Measurements from ENCODE around the gene PRKN.

Gene PRKN

DNA sequence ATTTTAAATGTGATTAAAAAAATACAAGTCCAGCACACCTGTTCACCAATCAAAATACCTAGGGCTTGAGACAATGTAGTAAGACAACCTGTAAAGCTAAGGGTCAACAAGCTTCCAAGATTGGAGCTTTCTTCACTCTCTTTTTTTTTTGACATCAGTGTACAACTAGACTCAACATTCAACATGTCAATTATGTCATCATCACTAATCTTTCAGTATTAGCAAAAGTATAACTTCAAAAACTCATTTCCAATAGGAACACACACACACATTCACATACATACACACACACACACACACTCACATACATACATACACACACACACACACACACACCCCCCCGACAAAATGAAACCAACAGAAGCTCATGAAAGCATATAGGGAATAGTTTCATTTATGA, 26.0 kb downstream of the PRKN start:
- TF ChIP-seq GATA2 (IDR thresholded peaks at IDR 0.05; ENCODE audit: low read depth, low read length) (no peak), GATA3 (IDR thresholded peaks at IDR 0.05; ENCODE audit: low read depth, low read length) (no peak)

- TF ChIP-seq GATA3 (IDR thresholded peaks at IDR 0.05; ENCODE audit: low read depth, low read length) (no peak), GATA2 (IDR thresholded peaks at IDR 0.05; ENCODE audit: low read depth, low read length) (no peak)
Measured at GRCh38 chr6:162700966-162701365, 26.6 kb downstream of the PRKN start.

GRCh38 chr6:162699961-162700360, 27.6 kb downstream of the PRKN start:
- TF ChIP-seq GATA2 (IDR thresholded peaks at IDR 0.05; ENCODE audit: low read depth, low read length) (no peak), GATA3 (IDR thresholded peaks at IDR 0.05; ENCODE audit: low read depth, low read length) (no peak)

- TF ChIP-seq GATA3 (IDR thresholded peaks at IDR 0.05; ENCODE audit: low read depth, low read length) = no peak
- TF ChIP-seq GATA2 (IDR thresholded peaks at IDR 0.05; ENCODE audit: low read depth, low read length) = no peak
Measured at GRCh38 chr6:162698440-162698839, 29.1 kb downstream of the PRKN start.

GRCh38 chr6:162697872-162698403, 29.6 kb downstream of the PRKN start:
- TF ChIP-seq GATA3 (IDR thresholded peaks at IDR 0.05; ENCODE audit: low read depth, low read length) (no peak), GATA2 (IDR thresholded peaks at IDR 0.05; ENCODE audit: low read depth, low read length) (no peak)

DNA sequence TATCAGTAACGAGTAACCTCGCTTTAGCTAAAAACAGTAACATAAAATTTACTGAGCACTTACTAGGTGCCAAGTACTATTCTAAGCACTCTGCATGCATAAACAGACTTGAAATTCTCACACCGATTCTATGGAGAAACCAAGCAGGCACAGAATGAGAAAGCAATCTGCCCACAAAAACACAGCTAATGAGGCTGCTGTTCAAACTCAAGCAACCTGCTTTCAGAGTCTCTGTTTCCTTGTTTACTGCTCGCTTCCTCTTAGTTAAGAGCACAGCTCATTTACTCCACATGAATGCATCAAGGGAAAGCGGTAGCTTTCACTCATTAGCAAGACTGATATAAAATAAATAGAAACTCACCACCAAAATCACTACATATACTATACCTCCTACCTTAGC, 37.4 kb downstream of the PRKN start:
- TF ChIP-seq GATA2 (IDR thresholded peaks at IDR 0.05; ENCODE audit: low read depth, low read length) = no peak
- no peak for TF ChIP-seq GATA3 (IDR thresholded peaks at IDR 0.05; ENCODE audit: low read depth, low read length)

GRCh38 chr6:162688751-162689345, 38.7 kb downstream of the PRKN start:
- TF ChIP-seq GATA2 (IDR thresholded peaks at IDR 0.05; ENCODE audit: low read depth, low read length) = no peak
- TF ChIP-seq GATA3 (IDR thresholded peaks at IDR 0.05; ENCODE audit: low read depth, low read length) = no peak

- no peak for TF ChIP-seq GATA2 (IDR thresholded peaks at IDR 0.05; ENCODE audit: low read depth, low read length)
- no peak for TF ChIP-seq GATA3 (IDR thresholded peaks at IDR 0.05; ENCODE audit: low read depth, low read length)
Measured at GRCh38 chr6:162685586-162685985, 42.0 kb downstream of the PRKN start.

DNA sequence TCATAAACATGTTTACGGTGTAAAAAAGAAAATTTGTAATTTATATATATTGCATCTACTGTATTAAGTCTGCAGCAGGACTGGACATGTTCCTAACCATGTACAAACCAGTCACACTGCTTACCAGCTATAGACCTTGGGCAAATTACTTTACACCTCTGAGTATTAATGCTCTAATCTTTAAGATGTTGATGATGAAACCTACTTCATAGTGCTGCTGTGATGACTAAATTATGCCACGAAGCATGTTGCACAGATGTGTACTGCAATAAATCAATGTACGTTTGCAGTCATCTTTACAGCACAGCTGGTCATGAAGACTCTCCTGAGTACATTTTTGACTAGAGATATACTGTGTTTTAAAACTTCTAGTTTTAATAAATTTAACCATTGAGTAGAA, 42.6 kb downstream of the PRKN start:
- TF ChIP-seq GATA2 (IDR thresholded peaks at IDR 0.05; ENCODE audit: low read depth, low read length) (no peak), GATA3 (IDR thresholded peaks at IDR 0.05; ENCODE audit: low read depth, low read length) (no peak)

DNA sequence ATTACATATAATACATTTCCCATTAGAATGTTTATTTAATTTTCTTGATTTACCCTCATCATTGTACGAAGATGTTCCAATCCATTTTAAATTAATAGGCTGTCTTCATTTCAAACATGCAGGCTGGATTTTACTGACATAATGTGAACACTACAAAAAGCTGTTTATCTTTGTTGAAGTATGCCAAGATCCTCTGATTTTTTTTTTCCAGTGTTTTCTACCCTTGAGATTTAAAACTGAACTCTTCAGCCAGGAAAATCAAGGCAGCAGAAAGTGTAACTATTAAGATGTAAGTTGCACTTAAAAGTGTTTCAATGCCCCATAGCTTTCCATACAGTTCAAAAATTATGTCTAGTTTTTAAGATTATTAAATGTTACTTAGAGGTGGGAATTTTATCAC, 43.5 kb downstream of the PRKN start:
- TF ChIP-seq GATA3 (IDR thresholded peaks at IDR 0.05; ENCODE audit: low read depth, low read length) = no peak
- no peak for TF ChIP-seq GATA2 (IDR thresholded peaks at IDR 0.05; ENCODE audit: low read depth, low read length)

GRCh38 chr6:162683135-162683534, 44.4 kb downstream of the PRKN start:
- TF ChIP-seq GATA2 (IDR thresholded peaks at IDR 0.05; ENCODE audit: low read depth, low read length) (no peak), GATA3 (IDR thresholded peaks at IDR 0.05; ENCODE audit: low read depth, low read length) (no peak)

- TF ChIP-seq GATA2 (IDR thresholded peaks at IDR 0.05; ENCODE audit: low read depth, low read length) (no peak), GATA3 (IDR thresholded peaks at IDR 0.05; ENCODE audit: low read depth, low read length) (no peak)
Measured at GRCh38 chr6:162681447-162681846, 46.1 kb downstream of the PRKN start.

- TF ChIP-seq GATA2 (IDR thresholded peaks at IDR 0.05; ENCODE audit: low read depth, low read length) (no peak), GATA3 (IDR thresholded peaks at IDR 0.05; ENCODE audit: low read depth, low read length) (no peak)
Measured at GRCh38 chr6:162680871-162681270, 46.7 kb downstream of the PRKN start.

DNA sequence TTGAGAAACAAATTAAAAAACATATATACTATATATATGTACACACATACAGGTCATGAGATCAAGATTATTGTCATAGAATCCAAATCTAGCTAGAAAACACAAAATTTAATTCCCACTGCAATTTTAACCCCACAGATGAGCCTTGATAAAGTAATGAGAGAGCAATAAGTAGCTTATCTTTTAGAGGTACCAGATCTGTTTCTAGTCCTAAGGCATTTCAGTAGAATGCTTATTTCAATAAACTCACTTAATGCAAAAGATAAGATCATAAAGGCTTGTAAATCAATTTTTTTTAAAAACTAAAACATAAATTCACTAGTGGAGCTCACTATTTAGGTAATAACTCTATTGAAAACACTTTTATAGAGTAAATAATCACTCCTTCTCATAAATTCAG, 47.2 kb downstream of the PRKN start:
- TF ChIP-seq GATA2 (IDR thresholded peaks at IDR 0.05; ENCODE audit: low read depth, low read length) (peak; percentile 78), GATA3 (IDR thresholded peaks at IDR 0.05; ENCODE audit: low read depth, low read length) (peak; percentile 100)

DNA sequence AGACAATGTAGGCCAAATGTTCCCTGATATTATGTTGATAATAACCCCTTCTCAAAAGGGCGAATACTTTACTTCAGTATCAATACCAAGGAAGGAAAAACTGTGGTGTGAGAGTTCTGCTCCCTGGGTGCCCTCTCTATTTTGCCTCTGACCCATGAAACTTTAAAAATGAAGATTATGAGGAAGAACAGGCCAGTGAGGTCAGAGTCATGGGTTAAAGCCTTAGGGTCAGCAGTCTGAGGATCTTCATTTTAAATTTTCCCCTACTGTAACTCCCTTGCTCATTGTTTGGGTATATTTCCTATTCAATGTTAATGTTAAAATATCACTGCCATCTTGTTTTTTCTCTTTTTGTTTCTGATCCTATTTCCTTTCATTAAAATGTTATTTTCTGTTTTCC, 47.9 kb downstream of the PRKN start:
- TF ChIP-seq GATA3 (IDR thresholded peaks at IDR 0.05; ENCODE audit: low read depth, low read length) = no peak
- no peak for TF ChIP-seq GATA2 (IDR thresholded peaks at IDR 0.05; ENCODE audit: low read depth, low read length)

- TF ChIP-seq GATA2 (IDR thresholded peaks at IDR 0.05; ENCODE audit: low read depth, low read length) (no peak), GATA3 (IDR thresholded peaks at IDR 0.05; ENCODE audit: low read depth, low read length) (no peak)
Measured at GRCh38 chr6:162675503-162675902, 52.1 kb downstream of the PRKN start.
